ENCODE measurements around the gene MMD.

DNA sequence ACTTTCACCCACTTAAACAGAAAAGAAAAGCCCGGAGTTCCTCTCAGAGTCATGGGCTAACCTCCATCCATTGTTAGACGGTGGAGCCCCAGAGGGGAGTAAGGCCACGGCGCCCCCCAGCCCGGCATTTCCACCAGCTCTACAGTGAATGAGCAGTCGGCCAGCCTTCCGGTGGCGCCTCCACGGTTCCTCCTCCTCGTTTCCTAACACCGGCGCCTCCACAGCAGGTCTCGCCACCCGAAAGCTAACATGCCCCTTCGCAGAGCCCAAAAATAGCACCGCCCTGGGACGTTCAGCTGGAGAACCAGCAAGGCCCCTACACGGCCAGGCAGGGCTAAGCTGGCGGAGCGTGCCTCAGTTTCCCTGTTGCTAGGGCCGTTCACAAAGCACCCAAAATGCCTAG lies 858 bp downstream of the MMD start:
- TF ChIP-seq, protein P1, sequence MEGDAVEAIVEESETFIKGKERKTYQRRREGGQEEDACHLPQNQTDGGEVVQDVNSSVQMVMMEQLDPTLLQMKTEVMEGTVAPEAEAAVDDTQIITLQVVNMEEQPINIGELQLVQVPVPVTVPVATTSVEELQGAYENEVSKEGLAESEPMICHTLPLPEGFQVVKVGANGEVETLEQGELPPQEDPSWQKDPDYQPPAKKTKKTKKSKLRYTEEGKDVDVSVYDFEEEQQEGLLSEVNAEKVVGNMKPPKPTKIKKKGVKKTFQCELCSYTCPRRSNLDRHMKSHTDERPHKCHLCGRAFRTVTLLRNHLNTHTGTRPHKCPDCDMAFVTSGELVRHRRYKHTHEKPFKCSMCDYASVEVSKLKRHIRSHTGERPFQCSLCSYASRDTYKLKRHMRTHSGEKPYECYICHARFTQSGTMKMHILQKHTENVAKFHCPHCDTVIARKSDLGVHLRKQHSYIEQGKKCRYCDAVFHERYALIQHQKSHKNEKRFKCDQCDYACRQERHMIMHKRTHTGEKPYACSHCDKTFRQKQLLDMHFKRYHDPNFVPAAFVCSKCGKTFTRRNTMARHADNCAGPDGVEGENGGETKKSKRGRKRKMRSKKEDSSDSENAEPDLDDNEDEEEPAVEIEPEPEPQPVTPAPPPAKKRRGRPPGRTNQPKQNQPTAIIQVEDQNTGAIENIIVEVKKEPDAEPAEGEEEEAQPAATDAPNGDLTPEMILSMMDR (IDR thresholded peaks at IDR 0.05; ENCODE audit: low read length) = no peak
- no peak for TF ChIP-seq EZH2 (IDR thresholded peaks at IDR 0.05; ENCODE audit: borderline replicate concordance, low read length)
